ENCODE measurements around the gene FBXO39.

GRCh38 chr17:6797718-6798351 lies 21.8 kb downstream of the FBXO39 start:
- TF ChIP-seq TAF1 (IDR thresholded peaks at IDR 0.05; ENCODE audit: low read depth, low read length) = no peak
- no peak for TF ChIP-seq POLR2A (IDR thresholded peaks at IDR 0.05; ENCODE audit: low read depth, low read length)
- no peak for TF ChIP-seq POLR2AphosphoS5 (IDR thresholded peaks at IDR 0.05; ENCODE audit: low read depth, low read length)
- no peak for TF ChIP-seq POU2F2 (IDR thresholded peaks at IDR 0.05; ENCODE audit: low read depth, low read length)
- TF ChIP-seq PAX5 (IDR thresholded peaks at IDR 0.05; ENCODE audit: insufficient read depth, low read length, severe bottlenecking) = no peak
